ENCODE measurements around the gene MPRIP.

GRCh38 chr17:17204041-17204591 lies 161.9 kb downstream of the MPRIP start:
- TF ChIP-seq CTCF (conservative IDR thresholded peaks at IDR 0.05) (no peak), ZFX (IDR thresholded peaks at IDR 0.05) (no peak)
